PFSK-1 (cell line): ENCODE results near the gene RMP24.

Source experiments
- FOXP2 ChIP-seq: optimal IDR thresholded peaks from 2 replicates; pipeline ENCODE3; 2011; ENCODE audit warnings: borderline replicate concordance, control low read depth, inconsistent platforms; ENCODE audit not compliant: insufficient read depth; ENCODE audit errors: extremely low read length, extremely low read depth
- POLR2AphosphoS5 ChIP-seq: IDR thresholded peaks from 2 replicates; pipeline ENCODE4 v1.6.1; 2012; ENCODE audit warnings: low read depth, mild to moderate bottlenecking, control low read depth, low read length, moderate library complexity
- REST ChIP-seq, 2 experiments: IDR thresholded peaks; 2 replicates each; pipeline versions ENCODE4 v1.6.1 to v1.8.0; 2011 to 2012; ENCODE audit warnings: low read depth in 2 of 2, low read length in 2 of 2, control low read depth in 1 of 2, inconsistent platforms in 1 of 2, mild to moderate bottlenecking in 1 of 2, moderate library complexity in 1 of 2; ENCODE audit not compliant: insufficient read depth in 1 of 2
- SIN3A ChIP-seq: IDR thresholded peaks from 2 replicates; pipeline ENCODE4 v1.6.1; 2012; ENCODE audit warnings: mild to moderate bottlenecking, low read length, moderate library complexity, borderline replicate concordance; ENCODE audit not compliant: insufficient read depth
- TAF1 ChIP-seq: IDR thresholded peaks from 2 replicates; pipeline ENCODE4 v1.6.1; 2012; ENCODE audit warnings: low read length, control low read depth, borderline replicate concordance; ENCODE audit not compliant: insufficient read depth

GRCh38 chr18:35941299-35941698 is 31.2 kb upstream of the RMP24 start:
- TF ChIP-seq TAF1 (no peak), POLR2AphosphoS5 (no peak), REST (IDR thresholded peaks at IDR 0.05; ENCODE audit: insufficient read depth in 1 of 2, low read depth in 2 of 2, low read length in 2 of 2) (no peak), SIN3A (no peak), FOXP2 (no peak)
